Stromal cell of bone marrow (primary cell): Measurements from ENCODE around the gene GPR143.
"Not testable (repeated sequence)": the region's sequence is repeated elsewhere in the genome, so short reads cannot be mapped to it uniquely, and the experiment has no call there.

Experiments used
- DNase-seq: peaks from one replicate; pipeline ENCODE4 v3.0.0-alpha.2; 2012; ENCODE audit warnings: low read depth

GPR143 gene

GRCh38 chrX:9765737-9766097, at the start of gene GPR143:
Gene GPR143, minus strand, starts transcription at chrX:9765847. Its CDS starts 30 bp downstream, at chrX:9765817.
- DNase-seq = no peak

- not testable (repeated sequence) for DNase-seq
Measured at GRCh38 chrX:9811086-9811485, 45.4 kb upstream of the GPR143 start.

DNA sequence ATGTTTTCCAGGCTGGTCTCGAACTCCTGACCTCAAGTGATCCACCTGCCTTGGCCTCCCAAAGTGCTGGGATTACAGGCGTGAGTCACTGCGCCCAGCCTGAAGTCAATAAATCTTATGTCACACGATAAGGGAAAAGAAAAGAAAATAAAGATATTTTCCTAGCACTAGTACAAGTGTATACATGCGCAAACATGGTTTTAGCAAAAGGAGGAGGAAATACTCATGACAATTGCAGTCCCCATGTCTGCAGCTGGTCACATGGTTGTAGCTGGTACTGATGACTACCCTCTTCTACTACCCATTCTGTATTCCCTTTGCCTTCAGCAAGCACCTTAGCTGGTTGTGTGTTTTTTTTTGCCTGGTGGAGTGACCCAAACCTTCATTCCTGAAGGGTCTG, 44.2 kb upstream of the GPR143 start:
- DNase-seq = not testable (repeated sequence)

GRCh38 chrX:9807355-9808182, 41.9 kb upstream of the GPR143 start:
- DNase-seq = no peak

- no peak for DNase-seq
Measured at GRCh38 chrX:9805956-9806355, 40.3 kb upstream of the GPR143 start.

DNA sequence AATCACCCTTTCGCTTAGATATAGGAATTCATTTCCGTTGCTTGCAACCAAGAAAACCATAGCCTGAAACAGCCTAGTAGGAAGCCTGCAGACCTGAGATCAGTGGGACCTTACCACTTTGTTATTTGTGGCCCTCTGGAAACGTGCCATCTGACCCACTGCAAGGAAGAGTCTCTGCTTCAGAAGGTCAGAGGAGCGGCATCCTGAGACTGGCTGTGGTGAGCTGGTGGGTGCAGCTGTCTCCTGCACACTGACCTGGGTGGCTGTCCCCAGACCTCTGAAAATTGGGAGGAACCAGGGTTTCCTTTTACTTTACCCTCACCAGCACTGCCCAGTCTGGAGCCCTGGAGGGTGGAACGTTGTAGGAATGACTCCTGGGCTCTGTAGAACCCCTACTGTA, 38.8 kb upstream of the GPR143 start:
- DNase-seq = no peak

DNA sequence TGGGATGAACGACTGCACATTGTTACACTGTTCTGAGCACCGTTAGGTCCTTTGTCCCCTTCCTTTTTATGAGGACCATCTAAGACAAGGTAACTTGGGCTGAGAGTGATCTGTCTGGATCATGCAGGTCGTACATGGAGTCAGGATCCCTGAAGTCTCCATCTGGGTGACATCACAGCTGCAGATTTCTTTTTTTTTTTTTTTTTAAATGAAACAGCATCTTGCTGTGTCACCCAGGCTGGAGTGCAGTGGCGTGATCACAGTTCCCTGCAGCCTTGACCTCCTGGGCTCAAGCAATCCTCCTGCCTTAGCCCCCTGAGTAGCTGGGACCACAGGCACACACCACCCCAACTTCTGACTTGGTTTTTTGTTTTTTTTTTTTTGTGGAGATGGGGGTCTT, 37.1 kb upstream of the GPR143 start:
- no peak for DNase-seq

GRCh38 chrX:9797384-9798360, 32.0 kb upstream of the GPR143 start:
- no peak for DNase-seq

GRCh38 chrX:9794495-9794894, 28.8 kb upstream of the GPR143 start:
- no peak for DNase-seq

GRCh38 chrX:9790866-9791265, 25.2 kb upstream of the GPR143 start:
- DNase-seq = no peak

DNA sequence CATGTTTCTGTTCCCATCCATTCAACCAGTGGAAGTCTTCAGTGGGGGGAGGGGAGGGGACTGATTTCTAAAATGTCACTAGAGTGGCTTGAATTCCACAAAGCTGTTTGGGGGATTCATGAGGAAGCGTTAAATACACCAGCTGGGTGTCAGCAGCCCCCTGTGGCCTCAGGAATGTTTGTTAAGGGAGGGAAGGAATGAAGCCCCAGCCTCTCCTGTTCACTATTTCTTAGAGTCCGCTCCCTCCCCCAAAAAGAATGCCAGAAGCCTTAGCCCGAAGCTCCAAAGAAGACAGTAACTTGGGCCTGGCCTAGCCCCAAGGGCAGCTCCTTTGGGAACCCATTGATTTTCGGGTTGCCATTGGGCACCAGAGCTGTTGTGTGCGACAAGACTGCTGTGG, 23.9 kb upstream of the GPR143 start:
- DNase-seq = no peak

- DNase-seq = no peak
Measured at GRCh38 chrX:9788911-9789310, 23.3 kb upstream of the GPR143 start.

DNA sequence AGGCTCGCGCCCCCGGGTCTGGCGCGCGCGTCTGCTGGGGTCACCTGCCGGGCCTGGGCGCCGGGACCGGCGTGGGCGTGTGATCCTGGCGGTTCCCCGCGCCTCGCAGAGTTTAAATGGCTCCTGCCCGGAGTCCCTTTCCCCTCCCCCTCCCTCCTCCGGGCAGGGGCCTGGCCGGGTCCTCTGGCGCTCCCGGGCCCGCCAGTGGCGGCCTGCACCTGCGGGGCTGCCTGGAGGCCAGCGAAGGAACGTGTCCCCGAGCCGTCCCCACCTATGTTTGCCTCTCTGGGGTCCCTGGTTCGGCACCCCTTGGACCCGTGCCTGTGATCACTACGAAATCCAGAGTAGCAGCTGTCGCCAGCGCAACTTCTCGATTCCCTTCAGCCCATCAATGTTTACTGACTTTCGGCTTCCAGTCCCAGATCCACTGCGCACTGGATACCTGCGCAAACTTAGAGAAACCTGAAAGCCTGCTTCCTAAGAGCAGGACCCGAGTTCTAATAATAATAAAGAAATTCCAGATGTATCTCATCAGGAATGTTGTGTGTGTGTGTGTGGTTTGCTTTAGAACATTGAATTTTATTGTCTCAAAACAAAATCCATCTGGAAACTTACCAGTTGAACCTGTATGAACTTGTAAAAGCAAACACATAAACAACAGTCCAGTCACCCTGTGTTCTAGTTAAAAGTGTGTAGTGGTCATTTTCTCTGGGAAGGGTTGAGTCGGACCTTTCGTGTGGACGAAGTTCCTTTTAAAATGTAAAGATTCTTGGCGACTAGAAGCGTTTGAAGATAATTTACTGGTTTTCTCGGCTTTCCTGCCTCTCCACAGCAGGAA, 21.4 kb upstream of the GPR143 start:
- no peak for DNase-seq

GRCh38 chrX:9785944-9786797, 20.5 kb upstream of the GPR143 start, which contains the start of gene SHROOM2:
Gene SHROOM2, plus strand, starts transcription at chrX:9786429. Its CDS starts 117 bp downstream, at chrX:9786546.
- DNase-seq = no peak

- no peak for DNase-seq
Measured at GRCh38 chrX:9785254-9785943, 19.8 kb upstream of the GPR143 start.

- no peak for DNase-seq
Measured at GRCh38 chrX:9784332-9784731, 18.7 kb upstream of the GPR143 start.

DNA sequence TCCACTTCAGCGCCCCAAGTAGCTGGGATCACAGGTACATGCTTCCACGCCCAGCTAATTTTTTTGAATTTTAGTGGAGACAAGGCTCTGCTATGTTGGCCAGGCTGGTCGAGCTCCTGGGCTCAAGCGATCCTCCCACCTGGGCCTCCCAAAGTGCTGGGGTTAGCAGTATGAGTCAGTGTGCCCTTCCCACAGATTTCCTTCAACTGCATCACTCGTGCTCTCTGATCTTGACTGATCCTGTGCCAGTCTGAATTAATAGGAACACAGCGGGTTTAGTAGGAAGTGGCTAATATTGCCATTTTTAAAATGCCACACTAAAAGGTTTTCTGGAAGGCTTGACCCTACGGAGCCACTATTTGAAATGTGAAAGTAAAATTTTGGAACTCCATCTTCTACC, 16.3 kb upstream of the GPR143 start:
- no peak for DNase-seq

GRCh38 chrX:9775930-9776329, 10.3 kb upstream of the GPR143 start:
- no peak for DNase-seq

DNA sequence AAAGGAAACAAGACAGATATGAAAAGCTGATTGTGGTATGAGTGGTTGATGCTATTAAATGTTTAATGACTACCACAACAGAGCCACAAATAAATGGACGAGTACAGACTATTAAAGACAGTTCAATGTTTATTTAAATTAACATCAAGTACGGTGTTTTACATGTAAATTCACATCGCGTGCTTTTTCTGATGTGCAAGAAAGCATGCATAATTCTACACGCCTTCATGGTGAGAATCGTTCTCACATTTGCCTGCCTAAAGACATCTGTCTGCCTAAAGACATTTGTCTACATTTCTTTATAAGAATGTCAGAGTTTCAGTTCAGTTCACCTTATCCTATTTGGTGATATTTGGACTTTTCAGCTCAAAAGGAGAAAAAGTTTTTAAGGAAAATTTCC, 7.3 kb upstream of the GPR143 start:
- no peak for DNase-seq

DNA sequence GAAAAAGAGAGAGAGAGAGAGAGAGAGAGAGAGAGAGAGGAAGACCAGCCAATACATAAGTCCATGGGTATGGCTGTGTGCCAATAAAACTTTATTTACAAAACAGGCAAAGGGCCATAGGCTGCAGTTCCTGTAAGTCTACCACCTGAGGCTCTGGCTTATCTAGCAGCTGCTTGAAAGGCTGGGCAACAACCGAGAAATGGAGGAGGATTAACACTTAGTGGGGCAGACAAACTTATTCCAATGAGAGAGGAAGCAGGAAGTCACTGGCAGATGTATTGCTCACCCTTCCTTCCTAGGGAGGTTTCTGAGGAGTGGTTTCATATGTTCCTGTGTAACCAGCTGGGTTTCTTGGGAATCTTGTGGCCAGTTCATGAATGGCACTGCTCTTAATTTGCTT, 4.7 kb upstream of the GPR143 start:
- DNase-seq = no peak
